OCI-LY1 (cell line): ENCODE results near the gene FPR3.

Experiments
- H2AFZ ChIP-seq: fragments of 200-600 bp; sonication (generic), shearing (Covaris generic); 2 replicates; pipeline ENCODE4 v1.6.0; 2014; ENCODE audit warnings: antibody characterized with exemption, mild to moderate bottlenecking, low read length
- H3F3A ChIP-seq: fragments of 200-600 bp; sonication (generic), shearing (Covaris generic); 2 replicates; pipeline ENCODE4 v1.6.0; 2014; ENCODE audit warnings: mild to moderate bottlenecking, antibody characterized with exemption, low read length, moderate library complexity; ENCODE audit not compliant: insufficient read depth
- H3K27ac ChIP-seq: fragments of 200-600 bp; sonication (generic); 2 replicates; pipeline ENCODE4 v1.5.1; 2014; ENCODE audit warnings: low read length, mixed run types, mild to moderate bottlenecking, low read depth; ENCODE audit not compliant: poor library complexity, severe bottlenecking
- H3K27me3 ChIP-seq: fragments of 200-600 bp; sonication (generic); 2 replicates; pipeline ENCODE4 v1.6.0; 2014; ENCODE audit warnings: antibody characterized with exemption, mild to moderate bottlenecking, low read length, moderate library complexity; ENCODE audit not compliant: insufficient read depth
- H3K36me3 ChIP-seq: fragments of 200-600 bp; sonication (generic); 2 replicates; pipeline ENCODE4 v1.6.1; 2014; ENCODE audit warnings: mild to moderate bottlenecking, antibody characterized with exemption, low read length, moderate library complexity, mixed read lengths; ENCODE audit not compliant: insufficient read depth
- H3K4me1 ChIP-seq: fragments of 200-600 bp; sonication (generic); 2 replicates; pipeline ENCODE4 v1.5.1; 2014; ENCODE audit warnings: mild to moderate bottlenecking, low read length, moderate library complexity; ENCODE audit not compliant: insufficient read depth, severe bottlenecking
- H3K4me2 ChIP-seq: fragments of 200-600 bp; sonication (generic), shearing (Covaris generic); 2 replicates; pipeline ENCODE4 v1.6.1; 2014; ENCODE audit warnings: low read length
- H3K4me3 ChIP-seq: fragments of 200-600 bp; sonication (generic); 2 replicates; pipeline ENCODE4 v1.5.1; 2014; ENCODE audit warnings: low read length, low read depth, mild to moderate bottlenecking, mixed read lengths; ENCODE audit not compliant: poor library complexity, severe bottlenecking
- H3K79me2 ChIP-seq: fragments of 200-600 bp; shearing (Covaris generic); 2 replicates; pipeline ENCODE4 v1.6.1; 2016; ENCODE audit warnings: mixed run types, low read length, mixed read lengths; ENCODE audit not compliant: insufficient read depth
- H3K9ac ChIP-seq: fragments of 200-600 bp; sonication (generic), shearing (Covaris generic); 2 replicates; pipeline ENCODE4 v1.6.1; 2014; ENCODE audit warnings: mild to moderate bottlenecking, low read length, mixed read lengths
- H3K9me2 ChIP-seq: fragments of 200-600 bp; sonication (generic), shearing (Covaris generic); 2 replicates; pipeline ENCODE4 v1.6.1; 2014; ENCODE audit warnings: low read depth, mild to moderate bottlenecking, low read length, mixed read lengths
- H3K9me3 ChIP-seq: fragments of 200-600 bp; shearing (Covaris generic); 2 replicates; pipeline ENCODE4 v1.6.1; 2014; ENCODE audit warnings: low read length, mixed read lengths
- H4K20me1 ChIP-seq: fragments of 200-600 bp; sonication (generic), shearing (Covaris generic); 2 replicates; pipeline ENCODE4 v1.6.0; 2016; ENCODE audit warnings: mild to moderate bottlenecking, low read length; ENCODE audit not compliant: insufficient read depth
- CTCF ChIP-seq: fragments of 200-600 bp; sonication (generic), shearing (Covaris generic); IDR thresholded peaks from 2 replicates; pipeline ENCODE4 v1.5.1; 2017; ENCODE audit warnings: mild to moderate bottlenecking, antibody characterized with exemption, low read length, moderate library complexity, mixed read lengths
- EZH2 ChIP-seq: fragments of 200-600 bp; sonication (generic), shearing (Covaris generic); IDR thresholded peaks from 2 replicates; pipeline ENCODE4 v1.8.0; 2017; ENCODE audit warnings: borderline replicate concordance, mixed run types, mild to moderate bottlenecking, antibody characterized with exemption, low read length, moderate library complexity, mixed read lengths

Gene FPR3

GRCh38 chr19:51807925-51808324 lies 13.0 kb downstream of the FPR3 start:
- H3K4me2 ChIP-seq: no peak overlapping the region
- H4K20me1 ChIP-seq: no peaks in the 10 kb centered on the region
- H3F3A ChIP-seq: no peaks in the 10 kb centered on the region
- TF ChIP-seq CTCF (no peak), EZH2 (no peak)
- H3K27me3 ChIP-seq: no peaks in the 10 kb centered on the region
- no peak overlapping the region for H2AFZ ChIP-seq
- H3K9ac ChIP-seq: no peak overlapping the region
- H3K36me3 ChIP-seq: no peaks in the 10 kb centered on the region
- H3K4me1 ChIP-seq: no peaks in the 10 kb centered on the region
- H3K9me3 ChIP-seq: no peaks in the 10 kb centered on the region
- no peaks in the 10 kb centered on the region for H3K79me2 ChIP-seq
- H3K27ac ChIP-seq: no peak overlapping the region
- no peaks in the 10 kb centered on the region for H3K9me2 ChIP-seq
- no peak overlapping the region for H3K4me3 ChIP-seq

DNA sequence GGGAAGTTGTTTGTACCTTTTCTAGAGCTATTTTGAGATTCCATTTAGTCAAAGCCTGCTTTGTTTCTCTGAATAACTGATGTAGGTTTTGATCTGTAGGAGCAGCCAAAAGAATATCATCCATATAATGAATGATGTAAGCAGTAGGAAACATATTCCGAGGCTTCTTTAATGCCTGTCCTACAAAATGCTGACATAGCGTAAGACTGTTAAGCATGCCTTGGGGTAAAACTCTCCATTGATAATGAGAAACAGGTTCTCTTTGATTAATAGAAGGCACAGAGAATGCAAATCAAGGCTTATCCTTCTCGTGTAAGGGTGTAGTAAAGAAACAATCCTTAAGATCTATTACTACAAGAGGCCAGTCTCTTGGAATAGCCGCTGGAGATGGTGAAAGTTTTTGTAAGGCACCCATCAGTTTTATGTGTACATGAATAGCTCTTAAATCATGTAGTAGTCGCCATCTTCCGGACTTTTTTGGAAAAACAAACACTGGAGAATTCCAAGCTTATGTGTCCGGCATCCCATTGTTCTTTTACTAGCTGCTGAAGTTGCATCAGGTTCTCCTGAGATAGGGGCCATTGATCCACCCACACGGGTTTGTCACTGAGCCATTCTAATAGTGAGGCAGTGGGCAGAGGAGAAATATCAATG lies 13.5 kb downstream of the FPR3 start:
- H3K9ac ChIP-seq: no peak overlapping the region

DNA sequence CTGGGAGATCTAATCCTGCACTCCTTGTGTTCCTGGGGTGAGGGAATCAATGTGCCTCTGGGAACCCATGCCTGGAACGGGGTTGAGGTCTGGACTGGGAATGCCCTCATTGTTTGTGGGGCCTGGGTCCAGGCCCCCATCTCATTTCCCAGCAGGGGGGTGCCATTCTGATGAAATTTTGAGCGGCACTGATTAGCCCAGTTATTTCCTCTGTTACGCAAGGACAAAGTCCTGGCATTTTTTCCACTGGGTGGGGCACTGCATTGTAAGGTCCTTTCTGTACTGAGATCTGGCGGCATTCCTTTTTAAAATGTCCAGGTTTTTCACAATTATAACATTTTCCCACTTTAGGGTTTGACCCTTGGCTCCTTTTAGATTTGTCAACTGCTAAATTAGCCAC lies 14.8 kb downstream of the FPR3 start:
- H3K27me3 ChIP-seq: no peaks in the 10 kb centered on the region
- H2AFZ ChIP-seq: no peak overlapping the region
- H3K4me3 ChIP-seq: no peak overlapping the region
- no peaks in the 10 kb centered on the region for H3F3A ChIP-seq
- H3K9me3 ChIP-seq: no peaks in the 10 kb centered on the region
- no peaks in the 10 kb centered on the region for H3K36me3 ChIP-seq
- H4K20me1 ChIP-seq: no peaks in the 10 kb centered on the region
- TF ChIP-seq EZH2 (no peak), CTCF (no peak)
- H3K27ac ChIP-seq: no peak overlapping the region
- H3K4me1 ChIP-seq: no peaks in the 10 kb centered on the region
- H3K9ac ChIP-seq: no peak overlapping the region
- H3K4me2 ChIP-seq: no peak overlapping the region
- no peaks in the 10 kb centered on the region for H3K9me2 ChIP-seq
- no peaks in the 10 kb centered on the region for H3K79me2 ChIP-seq

More for the DNA sequence above, 13.5 kb downstream of the FPR3 start:
- no peak overlapping the region for H3K4me2 ChIP-seq
- no peaks in the 10 kb centered on the region for H4K20me1 ChIP-seq
- no peaks in the 10 kb centered on the region for H3F3A ChIP-seq
- TF ChIP-seq CTCF: no peak
- TF ChIP-seq EZH2: no peak
- H3K36me3 ChIP-seq: no peaks in the 10 kb centered on the region
- H2AFZ ChIP-seq: no peak overlapping the region
- no peaks in the 10 kb centered on the region for H3K27me3 ChIP-seq
- H3K9me2 ChIP-seq: no peaks in the 10 kb centered on the region
- H3K4me3 ChIP-seq: no peak overlapping the region
- H3K4me1 ChIP-seq: no peaks in the 10 kb centered on the region
- H3K27ac ChIP-seq: no peak overlapping the region
- no peaks in the 10 kb centered on the region for H3K9me3 ChIP-seq
- no peaks in the 10 kb centered on the region for H3K79me2 ChIP-seq
